HG03432 (cell line): Measurements from ENCODE around the gene PRAMEF12.
"Not testable (repeated sequence)": the region's sequence is repeated elsewhere in the genome, so short reads cannot be mapped to it uniquely, and the experiment has no call there.

Experiments
- ATAC-seq: cut with Tn5 transposase; IDR thresholded peaks from one replicate; pipeline ENCODE4 v1.9.1; 2021; ENCODE audit warnings: mild to moderate bottlenecking, moderate library complexity; ENCODE audit not compliant: unreplicated experiment

The PRAMEF12 gene

DNA sequence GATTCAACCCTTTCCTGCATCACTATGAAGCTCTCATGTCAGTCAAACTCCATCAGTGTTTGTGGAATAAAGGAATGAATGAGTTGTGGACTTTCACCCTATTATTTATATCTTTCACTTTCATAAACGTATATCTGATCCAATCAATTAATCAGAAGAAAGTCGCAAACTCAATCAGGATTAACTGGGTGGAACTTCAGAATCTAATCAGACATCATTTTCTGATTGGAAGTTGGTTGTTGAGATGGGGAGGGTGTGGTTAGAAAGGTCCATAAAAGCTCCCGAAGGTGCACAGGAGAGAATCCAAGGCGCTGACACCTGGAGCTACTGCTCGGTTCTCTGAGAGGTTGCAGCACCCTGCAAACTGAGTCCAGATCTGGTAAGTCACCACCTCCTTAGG lies at the start of gene PRAMEF12:
Gene PRAMEF12, plus strand, starts transcription at position 301 of the 400 bp plus-strand sequence. CDS start 1,130 bp downstream, outside the sequence.
- no peak for ATAC-seq

DNA sequence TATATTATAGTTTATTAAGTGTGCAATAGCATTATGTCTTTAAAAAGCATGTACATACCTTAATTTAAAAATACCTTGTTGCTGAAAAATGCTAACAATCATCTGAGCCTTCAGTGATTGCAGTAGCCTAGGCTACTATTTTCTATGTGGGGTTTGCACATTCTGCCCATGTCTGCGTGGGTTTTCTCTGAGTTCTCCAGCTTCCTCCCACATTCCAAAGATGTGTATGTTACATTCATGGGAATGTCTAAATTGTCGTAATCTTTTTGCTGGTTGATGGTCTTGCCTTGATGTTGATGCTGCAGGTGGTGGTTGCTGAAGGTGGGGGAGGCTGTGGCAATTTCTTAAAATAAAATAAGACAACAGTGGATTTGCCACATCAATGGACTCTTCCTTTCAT lies 45.1 kb upstream of the PRAMEF12 start:
- ATAC-seq = no peak

DNA sequence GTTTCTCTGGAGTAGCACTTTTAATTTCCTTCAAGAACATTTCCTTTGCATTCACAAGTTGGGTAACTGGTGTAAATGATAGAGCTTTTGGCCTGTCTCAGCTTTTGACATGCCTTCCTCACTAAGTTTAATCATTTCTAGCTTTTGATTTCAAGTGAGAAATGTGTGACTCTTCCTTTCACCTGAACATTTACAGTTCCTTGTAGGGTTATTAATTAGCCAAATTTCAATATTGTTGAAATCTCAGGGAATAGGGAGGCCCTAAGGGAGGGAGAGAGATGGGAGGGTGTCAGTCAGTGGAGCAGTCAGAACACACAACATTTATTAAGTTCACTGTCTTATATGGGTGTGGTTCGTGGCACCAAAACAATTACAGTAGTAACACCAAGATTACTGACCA lies 43.4 kb upstream of the PRAMEF12 start:
- no peak for ATAC-seq

DNA sequence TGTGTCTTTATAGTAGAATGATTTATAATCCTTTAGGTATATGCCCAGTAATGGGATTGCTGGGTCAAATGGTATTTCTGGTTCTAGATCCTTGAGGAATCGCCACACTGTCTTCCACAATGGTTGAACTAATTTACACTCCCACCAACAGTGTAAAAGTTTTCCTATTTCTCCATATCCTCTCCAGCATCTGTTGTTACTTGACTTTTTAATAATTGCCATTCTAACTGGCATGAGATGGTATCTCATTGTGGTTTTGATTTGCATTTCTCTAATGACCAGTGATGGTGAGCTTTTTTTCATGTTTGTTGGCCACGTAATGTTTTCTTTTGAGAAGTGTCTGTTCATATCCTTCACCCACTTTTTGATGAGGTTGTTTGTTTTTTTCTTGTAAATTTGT lies 42.5 kb upstream of the PRAMEF12 start:
- ATAC-seq = not testable (repeated sequence)

DNA sequence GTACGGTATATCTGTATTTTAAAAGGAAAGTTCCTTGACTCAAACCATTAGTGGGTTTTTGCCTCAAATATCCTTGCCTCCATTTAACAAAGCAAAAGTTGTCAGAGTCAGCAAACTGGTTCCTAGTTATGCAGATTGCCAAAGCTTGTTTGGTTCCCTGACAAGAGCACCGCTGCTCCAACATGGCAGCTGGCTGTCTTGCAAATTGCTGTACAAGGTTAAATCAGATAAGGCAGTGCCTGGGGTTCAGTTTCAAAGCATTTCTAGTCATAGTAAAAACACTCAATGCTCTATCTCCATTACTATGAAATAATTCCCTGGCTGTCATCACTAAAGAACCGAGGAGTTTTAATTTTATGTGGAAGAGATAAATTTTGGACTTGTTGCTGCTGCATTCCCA lies 38.9 kb upstream of the PRAMEF12 start:
- no peak for ATAC-seq

DNA sequence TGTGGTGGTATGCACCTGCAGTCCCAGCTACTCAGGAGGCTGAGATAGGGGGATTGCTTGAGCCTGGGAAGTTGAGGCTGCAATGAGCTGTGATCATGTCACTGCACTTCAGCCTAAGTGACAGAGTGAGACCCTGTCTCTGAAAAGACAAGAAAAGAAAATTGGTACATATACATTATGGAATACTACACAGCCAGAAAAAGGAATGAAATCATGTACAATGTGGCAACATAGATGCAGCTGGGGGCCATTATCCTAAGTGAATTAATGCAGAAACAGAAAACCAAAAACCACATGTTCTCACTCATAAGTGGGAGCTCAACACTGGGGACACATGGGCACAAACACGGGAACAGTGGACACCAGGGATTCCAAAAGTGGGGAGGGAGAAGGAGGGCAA lies 34.6 kb upstream of the PRAMEF12 start:
- ATAC-seq = no peak

DNA sequence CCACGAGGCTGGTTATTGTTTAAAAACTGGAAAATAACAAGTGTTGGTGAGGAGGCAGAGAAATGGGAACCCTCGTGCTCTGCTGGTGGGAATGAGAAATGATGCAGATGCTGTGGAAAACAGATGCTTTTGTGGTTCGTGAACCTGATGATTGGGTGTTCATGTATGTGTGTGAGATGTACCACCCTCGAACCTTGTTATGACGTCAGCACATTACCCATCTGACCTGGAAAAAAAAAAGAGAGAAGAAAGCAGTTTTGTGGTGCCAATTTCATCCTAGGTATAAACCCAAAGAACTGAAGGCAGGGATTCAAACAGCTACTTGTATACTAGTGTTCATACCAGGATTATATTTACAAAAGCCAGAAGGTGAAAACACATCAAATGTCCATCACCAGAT lies 33.9 kb upstream of the PRAMEF12 start:
- ATAC-seq = no peak

DNA sequence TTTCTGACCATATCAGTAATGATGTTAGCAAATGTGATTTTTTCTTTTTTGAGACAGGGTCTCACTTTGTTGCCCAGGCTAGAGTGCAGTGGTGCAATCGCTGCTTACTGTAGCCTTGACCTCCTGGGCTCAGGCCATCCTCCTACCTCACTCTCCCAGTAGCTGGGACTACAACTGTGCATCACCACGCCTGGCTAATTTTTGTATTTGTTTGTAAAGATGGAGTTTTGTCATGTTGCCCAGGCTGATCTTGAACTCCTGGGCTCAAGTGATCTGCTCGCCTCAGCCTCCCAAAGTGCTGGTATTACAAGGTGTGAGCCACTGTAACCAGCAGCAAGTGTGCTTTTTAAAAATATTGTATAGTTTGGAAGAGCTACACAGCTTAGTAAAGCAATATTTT lies 31.6 kb upstream of the PRAMEF12 start:
- no peak for ATAC-seq

DNA sequence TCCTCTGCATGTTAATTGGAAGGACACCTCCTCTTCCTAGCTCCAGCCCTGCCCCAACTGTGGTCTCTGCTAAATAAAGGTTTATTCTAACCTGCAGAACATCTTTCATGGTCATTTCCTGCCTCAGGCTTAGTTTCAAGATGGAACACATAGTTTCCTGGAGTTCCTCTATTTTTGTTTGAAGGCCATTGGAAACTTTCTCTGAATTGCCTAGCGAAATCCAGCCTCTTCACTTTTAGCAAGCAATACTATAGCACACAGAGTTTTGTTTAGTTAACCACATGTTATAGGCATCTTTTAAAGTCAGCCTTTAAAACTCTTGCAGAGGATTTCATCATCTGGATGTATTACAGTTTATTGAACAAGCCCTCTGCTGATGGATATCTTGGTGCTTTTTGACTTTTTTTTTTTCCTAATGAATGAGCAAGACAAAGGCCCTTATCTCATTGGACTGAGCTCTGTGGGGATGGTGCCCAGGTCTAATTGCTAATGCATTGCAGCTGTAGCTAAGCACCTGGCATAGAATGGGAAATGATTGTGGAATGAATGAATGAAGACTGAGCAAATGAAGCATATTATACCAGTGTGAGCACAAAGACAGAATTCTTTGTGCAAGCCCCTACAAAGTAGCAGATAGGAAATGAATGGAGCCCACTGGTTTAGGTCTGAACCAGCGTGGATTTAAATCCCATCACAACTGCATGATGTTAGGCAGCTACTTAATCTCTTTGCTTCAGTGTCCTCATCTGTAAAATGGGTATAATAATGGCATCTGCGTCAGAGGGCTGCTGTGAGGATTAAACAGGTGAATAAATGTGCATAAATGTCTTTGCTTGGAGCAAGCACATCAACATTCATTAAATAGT lies 28.2 kb upstream of the PRAMEF12 start:
- no peak for ATAC-seq

DNA sequence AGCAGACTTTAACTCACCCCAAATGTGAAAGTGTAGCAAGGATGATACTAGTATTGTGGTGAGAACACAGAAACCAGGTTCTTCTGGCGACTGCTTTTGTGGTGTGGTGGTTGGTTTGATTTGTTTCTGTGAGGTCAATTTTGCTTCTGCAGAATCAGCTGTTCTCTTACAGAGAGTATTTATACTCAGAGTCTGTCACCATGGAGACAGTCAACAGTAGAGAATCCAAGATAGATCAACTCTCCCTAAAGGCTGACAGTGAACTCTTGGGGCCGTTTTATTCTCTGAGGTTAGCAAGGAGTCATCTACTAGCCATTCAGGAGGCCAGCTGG lies 27.6 kb upstream of the PRAMEF12 start, which contains the start of gene CFAP107:
Gene CFAP107, plus strand, starts transcription at position 209 of the 332 bp plus-strand sequence. CDS start 231 bp downstream, outside the sequence.
- ATAC-seq = no peak

DNA sequence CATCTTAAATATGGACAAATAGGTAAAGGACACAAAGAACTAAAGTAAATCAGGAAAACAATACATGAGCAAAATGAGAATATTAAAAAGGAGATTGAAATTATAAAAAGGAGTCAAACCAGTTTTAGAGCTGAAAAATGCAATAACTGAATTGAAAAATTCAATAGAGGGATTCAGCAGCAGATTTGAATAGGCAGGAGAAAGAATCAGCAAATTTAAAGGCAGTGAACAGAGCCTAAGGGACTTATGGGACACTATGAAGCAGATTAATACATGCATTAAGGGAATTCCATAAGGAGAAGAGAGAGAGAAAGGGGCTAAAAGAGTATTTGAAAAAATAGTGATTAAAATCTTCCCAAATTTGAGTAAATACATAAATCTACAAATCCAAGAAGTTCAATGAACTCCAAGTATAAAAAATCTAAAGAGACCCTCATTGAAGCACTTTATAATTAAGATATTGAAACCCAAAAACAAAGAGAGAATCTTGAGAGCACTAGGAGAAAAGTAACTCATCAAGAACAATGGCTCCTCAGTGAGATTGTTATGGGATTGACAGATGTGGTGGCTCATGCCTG lies 24.7 kb upstream of the PRAMEF12 start:
- ATAC-seq = no peak

DNA sequence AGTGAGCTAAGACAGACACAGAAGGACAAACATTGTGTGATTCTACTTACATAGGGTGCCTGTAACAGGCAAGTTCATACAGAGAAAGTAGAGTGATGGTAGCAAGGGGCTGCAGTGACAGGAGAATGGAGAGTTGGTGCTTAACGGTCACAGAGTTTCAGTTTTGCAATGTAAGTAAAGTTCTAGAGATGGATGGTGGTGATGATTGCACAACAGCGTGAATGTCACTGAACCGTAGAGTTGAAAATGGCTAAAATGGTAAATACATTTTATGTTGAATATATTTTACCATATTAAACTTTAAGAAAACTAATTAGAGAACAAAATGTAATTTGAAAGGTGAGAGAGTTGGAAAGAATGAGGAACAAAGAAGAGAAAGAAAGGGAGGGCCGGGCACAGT lies 18.8 kb upstream of the PRAMEF12 start:
- ATAC-seq = no peak

DNA sequence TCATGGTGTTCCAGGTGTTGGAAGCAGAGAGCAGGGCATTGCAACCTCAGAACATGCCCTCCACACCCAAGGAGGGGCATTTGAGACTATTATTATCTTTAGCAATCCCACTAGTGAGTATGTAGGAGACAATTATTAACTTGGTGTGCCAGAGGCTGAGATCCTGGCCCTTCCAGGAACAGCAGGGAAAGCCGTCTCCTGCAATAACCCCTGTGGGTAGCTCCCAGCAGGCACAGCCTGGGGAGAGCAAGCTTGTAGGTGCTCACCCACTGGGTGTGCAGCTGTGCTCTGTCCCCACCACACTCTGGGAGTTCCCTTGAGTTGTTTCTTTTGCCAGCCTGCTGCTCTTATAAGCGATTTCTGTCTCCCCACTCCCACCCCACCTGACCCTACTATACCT lies 17.3 kb upstream of the PRAMEF12 start:
- ATAC-seq = no peak

DNA sequence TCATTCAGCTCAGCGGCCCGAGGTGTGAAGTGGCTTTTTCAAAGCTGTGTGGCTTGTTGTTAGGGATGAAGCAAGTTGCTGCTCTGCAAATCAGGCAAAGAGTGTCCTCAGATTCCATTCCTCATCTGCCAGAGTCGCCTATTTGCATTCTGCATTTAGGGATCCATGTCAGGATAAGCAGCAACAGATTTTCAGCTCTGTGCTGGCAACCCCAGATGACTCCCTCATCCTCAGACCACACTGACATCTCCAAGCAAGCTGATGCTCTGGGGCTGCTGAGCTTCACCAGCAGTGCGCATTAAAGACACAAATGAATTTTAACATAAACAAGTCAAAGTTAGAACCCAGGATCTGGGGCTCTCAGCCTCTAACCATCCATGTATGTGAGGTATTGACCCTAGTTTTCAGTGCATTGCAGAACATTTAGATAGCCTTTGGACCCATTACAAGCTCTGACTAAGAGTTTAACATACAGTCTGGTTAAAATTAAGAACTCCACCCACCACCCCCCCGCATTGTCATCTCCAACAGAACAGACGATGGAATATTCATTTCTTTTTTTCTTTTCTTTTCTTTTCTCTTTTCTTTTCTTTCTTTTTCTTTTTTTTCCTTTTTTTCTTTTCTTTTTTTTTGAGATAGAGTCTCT lies 16.6 kb upstream of the PRAMEF12 start:
- ATAC-seq = no peak

DNA sequence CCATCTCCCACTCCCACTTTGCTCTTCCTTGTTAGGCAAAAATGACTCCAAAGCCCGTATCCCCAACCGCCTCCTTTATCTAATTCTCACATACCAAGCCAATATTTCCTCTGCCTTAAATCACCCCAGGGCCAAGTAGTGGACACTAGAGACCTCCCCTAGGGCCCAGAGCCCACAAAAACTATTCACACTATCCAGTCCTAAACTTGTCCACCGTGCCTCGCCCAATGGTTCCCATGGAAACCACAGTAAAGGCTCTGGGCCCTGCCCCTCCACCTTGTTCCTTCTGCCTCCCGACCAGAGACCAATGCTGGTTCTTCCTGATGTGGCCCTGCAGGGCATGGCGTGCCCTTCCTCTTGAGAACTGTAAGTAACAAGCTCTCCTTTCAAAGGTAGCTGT lies 15.7 kb upstream of the PRAMEF12 start:
- ATAC-seq = no peak

DNA sequence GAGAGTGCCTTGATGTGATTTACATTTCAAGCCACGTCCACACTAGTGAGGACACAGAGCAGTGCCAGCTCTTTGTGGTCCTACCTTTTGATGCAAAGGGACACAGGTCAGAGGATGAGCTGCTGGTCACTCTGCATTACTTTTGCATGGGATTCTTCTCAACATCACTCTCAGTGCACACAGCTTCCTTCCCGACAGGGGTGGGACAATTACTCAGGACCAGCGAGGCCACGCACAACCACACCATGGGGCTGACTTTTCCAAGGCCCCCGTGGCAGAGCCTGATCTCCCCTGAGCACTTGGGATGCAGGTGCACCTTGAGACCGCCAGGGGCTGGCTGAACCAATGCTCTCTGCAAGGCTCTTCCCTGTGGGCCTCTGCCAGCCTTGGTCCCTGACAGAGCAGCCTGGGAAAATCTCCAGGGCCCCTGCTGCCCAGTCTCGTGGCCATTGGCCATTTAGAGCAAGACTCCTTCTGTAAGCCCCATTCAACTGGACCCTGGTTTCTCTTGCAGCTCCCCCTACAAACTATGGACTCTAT lies 13.2 kb upstream of the PRAMEF12 start:
- no peak for ATAC-seq

DNA sequence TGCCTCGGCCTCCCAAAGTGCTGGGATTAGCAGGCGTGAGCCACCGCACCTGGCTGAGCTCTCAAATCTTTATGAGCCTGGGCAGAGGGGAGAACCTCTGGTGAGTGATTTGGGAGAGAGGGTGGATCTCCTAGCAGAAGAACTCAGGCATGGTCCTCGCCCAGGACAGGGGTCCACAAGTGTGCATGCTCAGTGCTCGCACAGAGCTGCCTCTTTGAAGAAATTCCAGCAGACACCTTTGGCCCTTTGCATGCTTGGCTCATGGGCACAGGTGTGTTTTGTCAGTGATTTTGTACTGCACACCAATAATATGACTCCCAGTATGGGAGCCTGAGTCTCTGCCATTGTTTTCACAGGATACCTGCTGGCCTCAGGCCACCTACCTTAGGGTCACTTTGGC lies 11.8 kb upstream of the PRAMEF12 start:
- no peak for ATAC-seq

DNA sequence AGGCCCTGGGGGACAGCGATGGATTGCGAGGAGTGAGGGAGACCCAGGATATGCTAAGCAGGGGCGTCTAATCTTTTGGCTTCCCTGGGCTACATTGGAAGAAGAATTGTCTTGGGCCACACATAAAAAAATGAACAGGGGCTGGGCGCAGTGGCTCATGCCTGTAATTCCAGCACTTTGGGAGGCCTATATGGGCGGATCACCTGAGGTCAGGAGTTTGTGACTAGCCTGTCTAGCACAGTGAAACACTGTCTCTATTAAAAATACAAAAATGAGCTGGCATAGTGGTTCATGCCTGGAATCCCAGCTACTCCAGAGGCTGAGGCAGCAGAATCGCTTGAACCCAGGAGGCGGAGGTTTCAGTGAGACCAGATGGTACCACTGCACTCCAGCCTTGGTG lies 10.8 kb upstream of the PRAMEF12 start:
- no peak for ATAC-seq

DNA sequence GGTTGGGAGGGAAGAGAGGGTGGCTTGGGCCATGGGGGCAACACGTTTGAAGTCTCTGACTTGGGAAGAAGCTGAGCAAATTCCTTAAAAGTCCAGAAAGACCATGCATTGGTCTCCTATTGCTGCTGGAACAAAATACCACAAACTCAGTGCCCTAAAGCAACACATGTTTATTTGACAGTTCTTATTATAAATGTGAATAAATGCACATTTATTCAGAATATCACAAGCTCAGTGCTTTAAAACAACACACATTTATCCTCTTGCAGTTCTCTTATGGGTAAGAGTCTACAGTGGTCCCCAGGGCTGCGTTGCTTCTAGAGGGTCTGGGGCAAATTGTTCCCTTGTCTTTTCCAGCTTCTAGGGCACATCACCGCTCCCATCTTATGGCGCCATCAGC lies 10.1 kb upstream of the PRAMEF12 start:
- ATAC-seq = no peak

DNA sequence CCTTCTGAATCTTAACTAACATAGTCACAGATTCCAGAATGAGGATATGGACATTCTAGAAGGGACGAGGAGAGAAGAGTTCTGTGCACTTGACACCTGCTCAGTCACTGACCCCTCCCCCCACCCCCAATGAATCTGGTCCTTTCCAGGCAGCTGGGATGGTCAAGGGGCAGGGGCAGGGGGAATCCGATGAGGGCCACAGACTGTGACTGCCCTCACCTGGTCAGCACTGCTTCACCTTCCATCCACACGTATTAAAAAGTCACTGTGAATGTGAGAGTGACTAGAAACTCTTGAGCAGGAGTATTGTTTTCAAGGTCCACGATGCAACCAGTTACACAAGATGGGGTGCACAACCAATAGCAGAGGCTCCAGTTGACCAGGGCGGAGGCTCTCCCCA lies 9.5 kb upstream of the PRAMEF12 start:
- no peak for ATAC-seq

DNA sequence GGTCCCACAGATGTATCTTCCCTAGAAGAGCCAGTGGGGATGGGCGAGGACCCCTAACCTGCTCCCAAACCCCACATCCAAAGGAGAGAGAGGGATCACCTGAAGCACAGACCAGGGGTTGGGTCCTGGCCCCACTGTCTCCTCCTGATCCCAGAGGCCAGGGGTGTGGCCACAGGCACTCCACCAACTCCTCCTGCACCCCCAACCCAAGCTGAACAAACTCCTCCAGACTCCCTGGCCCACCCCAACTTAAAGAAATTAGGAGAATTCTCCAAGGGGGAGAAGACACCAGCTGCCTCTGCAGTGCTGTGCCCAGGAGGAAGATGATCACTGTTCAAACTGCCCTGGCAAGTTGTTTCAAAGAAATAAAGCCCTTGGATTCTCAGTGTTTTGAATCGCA lies 4.5 kb upstream of the PRAMEF12 start:
- ATAC-seq = no peak

DNA sequence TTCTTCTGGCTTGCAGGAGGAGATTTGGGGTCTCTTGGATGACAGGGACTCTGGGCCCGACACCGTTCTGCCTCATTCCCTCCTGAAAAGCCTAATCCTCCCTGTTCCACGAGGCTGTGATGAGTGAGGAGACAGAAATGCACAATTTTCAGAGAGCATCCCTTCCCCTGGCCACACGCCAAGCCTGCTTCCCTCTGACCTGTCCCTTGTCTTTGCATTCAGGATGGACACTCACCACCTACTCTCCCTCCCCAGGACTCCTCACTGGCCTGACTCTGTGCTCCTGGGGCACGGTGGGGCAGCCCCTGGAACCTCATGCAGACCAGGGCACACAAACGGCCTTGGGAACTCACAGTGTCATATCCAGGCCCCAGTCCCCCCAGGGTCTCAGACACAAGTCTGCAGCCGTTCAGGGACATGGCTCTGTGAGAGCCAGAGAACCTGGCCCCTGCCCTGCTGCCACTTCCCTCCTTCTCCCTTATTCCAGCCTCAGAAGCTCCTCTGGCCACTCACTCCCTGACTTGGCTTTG lies 3.5 kb upstream of the PRAMEF12 start:
- ATAC-seq = no peak
